ENCODE data around the gene BRF1.

The BRF1 gene

DNA sequence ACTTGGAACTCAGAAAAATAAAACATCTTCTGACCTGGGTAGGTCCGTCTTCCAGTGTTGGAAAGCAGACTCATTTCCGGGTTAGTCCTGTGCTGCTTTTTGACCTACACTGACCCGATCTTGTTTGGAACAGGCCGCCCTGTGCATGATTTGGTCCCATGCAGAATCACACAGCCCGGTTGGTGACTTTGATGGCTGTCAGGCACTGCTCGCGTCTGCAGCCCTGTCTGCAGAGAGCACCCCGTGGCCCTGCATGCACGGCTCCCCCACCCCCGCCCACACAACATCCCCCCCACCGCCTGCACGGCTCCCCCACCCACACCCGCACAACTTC, 45.4 kb upstream of the BRF1 start:
- TF ChIP-seq, protein P1, sequence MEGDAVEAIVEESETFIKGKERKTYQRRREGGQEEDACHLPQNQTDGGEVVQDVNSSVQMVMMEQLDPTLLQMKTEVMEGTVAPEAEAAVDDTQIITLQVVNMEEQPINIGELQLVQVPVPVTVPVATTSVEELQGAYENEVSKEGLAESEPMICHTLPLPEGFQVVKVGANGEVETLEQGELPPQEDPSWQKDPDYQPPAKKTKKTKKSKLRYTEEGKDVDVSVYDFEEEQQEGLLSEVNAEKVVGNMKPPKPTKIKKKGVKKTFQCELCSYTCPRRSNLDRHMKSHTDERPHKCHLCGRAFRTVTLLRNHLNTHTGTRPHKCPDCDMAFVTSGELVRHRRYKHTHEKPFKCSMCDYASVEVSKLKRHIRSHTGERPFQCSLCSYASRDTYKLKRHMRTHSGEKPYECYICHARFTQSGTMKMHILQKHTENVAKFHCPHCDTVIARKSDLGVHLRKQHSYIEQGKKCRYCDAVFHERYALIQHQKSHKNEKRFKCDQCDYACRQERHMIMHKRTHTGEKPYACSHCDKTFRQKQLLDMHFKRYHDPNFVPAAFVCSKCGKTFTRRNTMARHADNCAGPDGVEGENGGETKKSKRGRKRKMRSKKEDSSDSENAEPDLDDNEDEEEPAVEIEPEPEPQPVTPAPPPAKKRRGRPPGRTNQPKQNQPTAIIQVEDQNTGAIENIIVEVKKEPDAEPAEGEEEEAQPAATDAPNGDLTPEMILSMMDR (IDR thresholded peaks at IDR 0.05; ENCODE audit: low read depth, low read length), result no peak
- no peak overlapping the region for H3K4me3 ChIP-seq (replicated peaks in 1 of 2; ENCODE audit: low read depth in 2 of 2, low read length in 2 of 2)
- no peak for DNase-seq (ENCODE audit: low read depth in 2 of 2)

DNA sequence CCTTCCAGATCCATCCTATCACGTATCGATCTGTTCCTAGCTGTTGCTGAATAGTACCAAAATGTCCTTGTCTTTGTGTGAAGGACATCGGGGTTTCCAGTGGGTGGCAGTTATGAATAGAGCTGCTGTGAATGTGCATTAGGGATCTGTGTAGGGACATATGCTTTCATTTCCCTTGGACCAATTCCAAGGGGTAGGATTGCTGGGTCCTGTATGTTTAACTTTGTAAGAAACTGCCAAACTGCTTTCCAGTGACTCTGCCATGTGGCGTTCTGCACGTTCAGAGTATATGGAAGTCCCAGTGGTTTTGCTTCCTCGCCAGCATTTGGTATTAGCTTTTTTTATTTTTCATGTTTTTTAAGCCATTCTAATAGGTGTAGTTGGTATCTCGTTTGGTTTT, 42.4 kb upstream of the BRF1 start:
- TF ChIP-seq, protein P1 (IDR thresholded peaks at IDR 0.05; ENCODE audit: low read depth, low read length), result no peak
- DNase-seq (ENCODE audit: low read depth in 2 of 2), result no peak
- H3K4me3 ChIP-seq (replicated peaks in 1 of 2; ENCODE audit: low read depth in 2 of 2, low read length in 2 of 2), result no peak overlapping the region

DNA sequence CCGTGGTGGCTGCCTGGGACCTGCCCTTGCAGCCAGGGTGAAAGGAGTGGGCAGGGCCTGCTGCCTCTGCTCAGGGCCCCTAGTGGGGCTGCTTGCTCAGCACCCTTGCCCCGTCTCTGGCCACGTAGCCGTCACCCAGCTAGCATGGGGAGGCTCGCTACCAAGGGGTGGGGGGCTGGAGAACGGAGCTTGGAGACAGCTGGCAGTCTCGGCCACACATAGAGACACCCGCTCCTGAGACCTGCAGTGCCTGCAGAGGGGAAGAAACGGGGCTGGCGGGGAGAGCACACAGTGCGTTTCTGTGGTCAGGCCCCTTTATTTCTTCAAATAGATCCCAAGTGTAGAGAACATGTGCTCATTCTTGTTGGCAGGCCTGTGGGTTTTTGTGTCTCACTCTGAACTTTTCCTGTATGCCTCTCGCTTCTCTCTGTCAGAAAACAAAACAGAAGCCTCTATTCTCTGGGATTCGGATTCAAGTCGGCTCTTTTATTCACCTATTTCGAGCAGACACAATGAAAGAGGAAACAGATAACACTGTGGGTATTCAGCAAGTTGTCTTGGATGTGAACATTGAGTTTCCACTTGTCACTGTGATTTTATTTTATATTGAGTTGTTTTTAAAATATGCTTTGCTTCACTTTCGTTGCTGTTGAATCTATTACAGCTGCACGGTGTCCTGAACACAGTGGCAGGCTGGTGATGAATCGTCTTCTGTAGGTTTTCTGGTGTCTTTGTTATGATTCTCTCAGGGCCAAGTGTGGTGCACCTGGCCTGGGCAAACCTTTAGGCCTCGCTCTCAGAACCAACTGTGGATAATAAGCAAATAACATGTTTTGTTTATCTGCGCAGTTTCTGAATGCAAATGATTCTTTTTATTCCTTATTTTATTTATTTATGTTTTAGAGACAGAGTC, 40.3 kb upstream of the BRF1 start:
- TF ChIP-seq, protein P1 (IDR thresholded peaks at IDR 0.05; ENCODE audit: low read depth, low read length), result no peak
- H3K4me3 ChIP-seq (replicated peaks in 1 of 2; ENCODE audit: low read depth in 2 of 2, low read length in 2 of 2), result no peak overlapping the region
- DNase-seq (ENCODE audit: low read depth in 2 of 2), result no peak

DNA sequence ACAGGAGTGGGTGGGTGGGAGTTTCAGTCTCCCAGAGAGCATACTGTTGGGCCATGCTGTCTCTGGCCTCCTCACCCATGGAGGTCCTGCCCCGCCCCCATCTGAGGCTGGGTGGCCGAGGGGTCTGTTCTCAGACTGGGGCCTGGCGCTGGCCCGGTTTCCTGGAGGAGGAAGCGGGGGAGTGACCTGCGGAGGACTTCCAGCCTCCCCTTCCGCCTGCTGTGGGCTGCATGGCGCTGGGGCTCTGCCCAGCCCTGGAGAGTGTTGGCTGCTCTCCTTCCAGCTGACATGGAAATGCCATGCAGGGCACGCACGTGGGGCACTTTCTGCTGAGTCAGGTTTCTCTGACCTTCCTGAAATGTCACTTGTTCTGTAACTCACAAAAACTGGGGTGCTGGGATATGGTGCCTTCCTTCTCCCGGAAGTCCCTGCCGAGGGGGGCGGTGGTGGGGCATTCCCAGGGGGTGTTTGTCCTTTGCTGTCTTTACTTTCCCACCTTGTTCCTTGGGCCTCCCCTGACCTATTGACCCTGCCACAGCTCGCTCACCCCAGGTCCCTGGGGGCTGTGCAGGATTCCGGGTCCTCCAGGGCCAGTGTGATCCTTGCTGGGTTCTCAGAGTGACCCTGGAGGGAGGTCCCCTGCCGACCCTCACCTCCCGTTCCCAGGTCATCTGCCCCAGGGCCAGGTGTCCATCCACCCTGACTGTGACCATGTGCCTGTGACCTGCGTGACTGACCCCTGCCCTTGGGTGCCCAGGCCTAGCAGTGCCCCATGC, 37.4 kb upstream of the BRF1 start:
- DNase-seq (ENCODE audit: low read depth in 2 of 2), result peak in 1 of 2 donors; percentile 64
- no peak overlapping the region for H3K4me3 ChIP-seq (replicated peaks in 1 of 2; ENCODE audit: low read depth in 2 of 2, low read length in 2 of 2)
- TF ChIP-seq, protein P1 (IDR thresholded peaks at IDR 0.05; ENCODE audit: low read depth, low read length), result no peak

DNA sequence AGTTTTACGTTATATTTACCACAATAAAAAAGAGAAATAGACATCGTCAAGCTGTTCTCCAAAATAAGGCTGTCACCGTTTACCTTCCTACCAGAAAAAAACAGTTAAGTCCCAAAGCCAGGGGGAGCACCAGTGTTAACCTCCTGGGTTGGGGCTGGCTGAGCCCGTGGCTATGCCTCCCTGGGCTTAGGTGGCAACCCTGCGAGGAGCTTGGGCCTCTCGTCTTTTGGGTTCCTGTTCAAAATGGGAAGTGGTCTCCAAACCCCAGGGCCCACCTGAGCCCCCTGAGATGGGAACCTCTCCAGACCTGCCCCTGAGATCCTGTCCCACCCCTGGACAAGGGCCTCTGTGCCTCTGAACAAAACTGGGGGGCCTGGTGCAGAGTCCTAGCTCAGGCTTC, 36.6 kb upstream of the BRF1 start:
- no peak overlapping the region for H3K4me3 ChIP-seq (replicated peaks in 1 of 2; ENCODE audit: low read depth in 2 of 2, low read length in 2 of 2)
- no peak for DNase-seq (ENCODE audit: low read depth in 2 of 2)
- TF ChIP-seq, protein P1 (IDR thresholded peaks at IDR 0.05; ENCODE audit: low read depth, low read length), result no peak

DNA sequence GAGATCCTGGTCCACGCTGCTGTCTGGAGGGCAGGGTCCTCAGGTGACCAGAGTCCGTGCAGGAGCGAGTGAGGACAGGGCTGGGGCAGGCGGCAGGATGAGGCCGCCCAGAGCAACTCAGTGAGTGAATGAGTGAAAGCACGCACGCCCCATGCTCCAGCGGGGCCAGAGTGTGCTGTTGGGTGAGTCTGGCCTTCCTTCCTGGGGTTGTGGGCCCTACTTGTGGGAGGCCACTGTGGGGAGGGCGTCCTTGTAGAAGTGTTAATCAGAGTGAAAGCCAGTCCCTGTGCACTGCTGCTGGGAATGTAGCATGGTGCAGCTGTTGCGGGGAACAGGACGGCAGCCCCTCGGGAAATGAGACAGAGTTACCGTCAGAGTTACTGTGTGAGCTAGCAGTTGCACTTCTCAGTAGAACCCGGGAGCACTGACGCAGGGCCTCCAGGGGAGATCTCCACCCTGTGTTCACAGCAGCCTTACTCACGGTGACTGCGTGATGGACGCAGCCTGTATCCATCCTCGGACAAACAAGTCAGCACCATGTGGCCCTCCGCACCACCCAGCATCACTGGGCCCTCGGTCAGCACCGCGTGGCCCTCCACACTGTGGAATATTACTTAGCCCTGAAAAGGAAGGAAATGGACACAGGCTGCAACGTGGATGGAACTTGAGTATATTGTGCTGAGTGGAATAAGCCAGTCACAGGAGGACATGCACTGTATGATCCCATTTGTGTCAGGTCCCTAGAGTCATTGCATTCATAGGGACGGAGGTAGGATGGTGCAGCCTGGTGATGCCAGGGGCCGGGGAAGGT, 35.9 kb upstream of the BRF1 start:
- DNase-seq (ENCODE audit: low read depth in 2 of 2), result no peak
- H3K4me3 ChIP-seq (replicated peaks in 1 of 2; ENCODE audit: low read depth in 2 of 2, low read length in 2 of 2), result no peak overlapping the region
- TF ChIP-seq, protein P1 (IDR thresholded peaks at IDR 0.05; ENCODE audit: low read depth, low read length), result no peak
